CD14-positive monocyte (primary cell): ENCODE results near the gene PTPRN2. TPM values are rescaled to one million over a fixed set of nuclear protein-coding genes. Genes with fewer than 3 reads are reported as not detected.

Experiments
- DNase-seq, 3 donors: peaks; one replicate each; pipeline ENCODE4 v3.0.0-alpha.2; 2011 to 2022
- H2AFZ ChIP-seq: 2 replicates; pipeline ENCODE4 v1.6.0; 2012; ENCODE audit warnings: mild to moderate bottlenecking, low read depth, low read length, inconsistent platforms; ENCODE audit not compliant: insufficient read depth, poor library complexity, severe bottlenecking
- H3K27ac ChIP-seq, 2 donors: 1 replicate in 1 of 2; 2 replicates in 1 of 2; pipeline ENCODE4 v1.5.1; 2012 to 2013; ENCODE audit warnings: low read length in 2 of 2, control low read depth in 1 of 2, inconsistent platforms in 1 of 2, low read depth in 1 of 2, mild to moderate bottlenecking in 1 of 2
- H3K27me3 ChIP-seq, 2 donors: one replicate each; pipeline versions ENCODE4 v1.6.0 to v1.6.1; 2011 to 2013; ENCODE audit warnings: low read length in 2 of 2; ENCODE audit not compliant: control insufficient read depth in 2 of 2, insufficient read depth in 2 of 2
- H3K36me3 ChIP-seq, 2 donors: replicated peaks in 1 of 2; 1 replicate in 1 of 2; 2 replicates in 1 of 2; pipeline versions ENCODE4 v1.5.1 to v1.6.1; 2012 to 2013; ENCODE audit warnings: low read length in 2 of 2, control low read depth in 1 of 2, inconsistent platforms in 1 of 2, mild to moderate bottlenecking in 1 of 2; ENCODE audit not compliant: insufficient read depth in 2 of 2, control insufficient read depth in 1 of 2
- H3K4me1 ChIP-seq, 2 donors: 1 replicate in 1 of 2; 2 replicates in 1 of 2; pipeline versions ENCODE4 v1.5.1 to v1.6.1; 2012 to 2013; ENCODE audit warnings: low read length in 2 of 2, control low read depth in 1 of 2, inconsistent platforms in 1 of 2, mild to moderate bottlenecking in 1 of 2, moderate library complexity in 1 of 2; ENCODE audit not compliant: insufficient read depth in 2 of 2, control insufficient read depth in 1 of 2
- H3K4me2 ChIP-seq: replicated peaks from 2 replicates; pipeline ENCODE3; 2012; ENCODE audit warnings: low read length, moderate library complexity, mild to moderate bottlenecking; ENCODE audit not compliant: poor library complexity, severe bottlenecking; ENCODE audit errors: extremely low read depth
- H3K4me3 ChIP-seq, 3 experiments: fragments of 200-600 bp in 1 of 3; sonication (generic) in 1 of 3; replicated peaks in 1 of 3; 1 replicate in 2 of 3; 2 replicates in 1 of 3; pipeline ENCODE4 v1.5.1; 2011 to 2013; ENCODE audit warnings: low read length in 3 of 3, mild to moderate bottlenecking in 3 of 3, control low read depth in 2 of 3, low read depth in 2 of 3, inconsistent platforms in 1 of 3, moderate library complexity in 1 of 3
- H3K79me2 ChIP-seq: 2 replicates; pipeline ENCODE4 v1.6.0; 2012; ENCODE audit warnings: mild to moderate bottlenecking, control low read depth, inconsistent platforms, low read length, moderate library complexity; ENCODE audit not compliant: insufficient read depth
- H3K9ac ChIP-seq: 2 replicates; pipeline ENCODE4 v1.6.0; 2017; ENCODE audit warnings: low read length, mild to moderate bottlenecking; ENCODE audit not compliant: insufficient read depth, poor library complexity, severe bottlenecking
- H3K9me3 ChIP-seq, 2 donors: replicated peaks in 1 of 2; 1 replicate in 1 of 2; 2 replicates in 1 of 2; pipeline versions ENCODE4 v1.5.1 to v1.6.1; 2012 to 2013; ENCODE audit warnings: low read length in 2 of 2, control low read depth in 1 of 2; ENCODE audit not compliant: control insufficient read depth in 1 of 2, insufficient read depth in 1 of 2
- H4K20me1 ChIP-seq: 2 replicates; pipeline ENCODE4 v1.6.0; 2012; ENCODE audit warnings: mild to moderate bottlenecking, low read length, control low read depth, moderate library complexity; ENCODE audit not compliant: insufficient read depth
- H3K27ac Mint-ChIP-seq, 7 donors: one replicate each; pipeline ENCODE4 v1.8.0; 2020; ENCODE audit warnings: mild to moderate bottlenecking in 7 of 7, mixed read lengths in 7 of 7, moderate library complexity in 6 of 7, inconsistent platforms in 2 of 7
- H3K27me3 Mint-ChIP-seq, 3 donors: one replicate each; pipeline ENCODE4 v1.8.0; 2021 to 2022; ENCODE audit warnings: low read depth in 3 of 3, mild to moderate bottlenecking in 3 of 3, mixed read lengths in 3 of 3, moderate library complexity in 3 of 3, inconsistent platforms in 1 of 3
- H3K36me3 Mint-ChIP-seq, 2 donors: one replicate each; pipeline ENCODE4 v1.8.0; 2020; ENCODE audit warnings: mixed read lengths in 2 of 2, inconsistent platforms in 1 of 2, mild to moderate bottlenecking in 1 of 2
- H3K4me1 Mint-ChIP-seq: one replicate; pipeline ENCODE4 v1.8.0; 2020; ENCODE audit warnings: mild to moderate bottlenecking, mixed read lengths
- H3K4me3 Mint-ChIP-seq, 2 donors: one replicate each; pipeline ENCODE4 v1.8.0; 2020; ENCODE audit warnings: mild to moderate bottlenecking in 2 of 2, mixed read lengths in 2 of 2, moderate library complexity in 1 of 2
- H3K9me3 Mint-ChIP-seq, 7 donors: one replicate each; pipeline ENCODE4 v1.8.0; 2020 to 2022; ENCODE audit warnings: mixed read lengths in 7 of 7, mild to moderate bottlenecking in 6 of 7, moderate library complexity in 6 of 7, inconsistent platforms in 2 of 7
- WGBS: methylation state at CpG from one replicate; pipeline ENCODE4 v1.1.5; 2013; ENCODE audit warnings: missing lambda C conversion rate; ENCODE audit not compliant: insufficient coverage; 5-methylcytosine and 5-hydroxymethylcytosine counted together
- intact Hi-C, 2 donors: fragments of 100-400 bp; cut with micrococcal nuclease; formaldehyde crosslinking; loops; one replicate each; pipeline versions ENCODE4 v1.15.0 to v1.15.1; 2023
- polyA plus RNA-seq, 3 donors: library from polyadenylated mRNA; depleted of rRNA in 1 of 3; unstranded in 2 of 3; stranded (reverse) in 1 of 3; fragments of 300-500 nt in 2 of 3; fragments of >200 nt in 1 of 3; fragmentation: Illumina TruSeq in 2 of 3; gene quantifications; 1 replicate in 2 of 3; 2 replicates in 1 of 3; pipeline ENCODE4 v1.2.3, GENCODE V29; 2012 to 2021
- TF ChIP-seq, protein P1 (sequence below): fragments of 200-600 bp; IDR thresholded peaks from one replicate; pipeline ENCODE4 v1.8.0; 2022; ENCODE audit warnings: antibody characterized with exemption, mild to moderate bottlenecking

Gene PTPRN2
- polyA plus RNA-seq, 3 donors = 0.25 to 1.4 (median 0.97) TPM

DNA sequence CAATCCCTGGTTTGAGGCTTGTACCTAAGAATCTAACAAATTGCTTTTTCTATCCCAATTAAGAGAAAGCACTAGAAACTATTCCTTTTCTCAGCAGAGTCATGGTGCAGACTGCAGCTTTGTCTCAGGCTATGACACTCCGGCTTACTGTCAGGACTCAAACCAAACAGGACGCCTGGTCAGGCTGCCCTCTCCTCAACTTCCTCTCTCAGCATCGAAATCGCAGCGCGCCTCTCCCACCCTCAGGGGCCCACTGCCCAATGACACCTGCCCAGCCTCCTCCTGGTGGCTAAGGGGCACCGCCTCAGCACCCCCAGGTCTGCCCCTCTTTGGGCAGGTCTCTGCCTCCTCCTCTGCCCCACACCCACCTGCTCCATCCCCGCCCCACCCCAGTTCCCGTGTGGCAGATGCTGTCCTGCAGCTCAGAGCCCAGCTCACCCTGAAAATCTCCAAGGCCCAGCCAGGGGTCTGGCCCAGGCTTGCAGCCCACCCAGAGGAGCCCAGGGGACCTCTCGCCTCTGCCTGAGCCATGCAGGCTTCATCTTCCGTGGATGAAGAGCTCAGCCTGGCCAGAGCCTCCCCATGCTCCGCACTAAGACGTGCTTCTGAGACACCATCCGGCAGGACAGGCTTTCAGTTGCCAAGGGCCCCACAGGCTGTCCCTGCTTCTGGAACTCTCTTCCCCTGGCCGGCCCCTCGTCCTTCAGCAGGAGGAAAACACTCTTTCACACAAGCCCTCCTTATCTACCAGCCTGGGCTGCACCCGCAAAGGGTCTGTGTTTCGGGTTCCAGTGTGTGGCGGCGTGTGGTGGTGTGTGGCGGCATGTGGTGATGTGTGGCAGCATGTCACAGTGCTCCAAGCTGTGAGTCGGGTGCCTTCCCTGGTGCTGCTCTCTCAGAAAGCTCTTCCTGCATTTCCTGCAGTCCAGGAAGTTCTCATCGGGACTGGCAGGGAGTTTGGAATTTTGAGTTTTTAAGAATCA, 16.4 kb upstream of the PTPRN2 start:
- intact Hi-C loops = no loop called here
- Histone ChIP-seq H3K9me3 (no peaks in the 10 kb centered on the region), H4K20me1 (no peaks in the 10 kb centered on the region), H3K79me2 (no peaks in the 10 kb centered on the region), H3K36me3 (peaks cover 2 to 23% of the 10 kb centered on the region in 2 donors), H2AFZ (no peak overlapping the region), H3K4me2 (no peak overlapping the region), H3K9ac (no peak overlapping the region), H3K4me3 (no peak overlapping the region), H3K4me1 (no peaks in the 10 kb centered on the region), H3K27me3 (no peaks in the 10 kb centered on the region), H3K27ac (no peak overlapping the region)
- H3K27ac Mint-ChIP-seq = no peak overlapping the region
- WGBS = 69% methylated on average over 17 of the region's 23 CpGs
- peaks cover under 1% of the 10 kb centered on the region for H3K4me1 Mint-ChIP-seq
- H3K36me3 Mint-ChIP-seq = peaks cover 16 to 39% of the 10 kb centered on the region in 2 donors
- no peaks in the 10 kb centered on the region for H3K27me3 Mint-ChIP-seq
- peaks cover 0 to 1% (median 0%) of the 10 kb centered on the region in 7 donors for H3K9me3 Mint-ChIP-seq
- DNase-seq = no peak
- TF ChIP-seq, protein P1, sequence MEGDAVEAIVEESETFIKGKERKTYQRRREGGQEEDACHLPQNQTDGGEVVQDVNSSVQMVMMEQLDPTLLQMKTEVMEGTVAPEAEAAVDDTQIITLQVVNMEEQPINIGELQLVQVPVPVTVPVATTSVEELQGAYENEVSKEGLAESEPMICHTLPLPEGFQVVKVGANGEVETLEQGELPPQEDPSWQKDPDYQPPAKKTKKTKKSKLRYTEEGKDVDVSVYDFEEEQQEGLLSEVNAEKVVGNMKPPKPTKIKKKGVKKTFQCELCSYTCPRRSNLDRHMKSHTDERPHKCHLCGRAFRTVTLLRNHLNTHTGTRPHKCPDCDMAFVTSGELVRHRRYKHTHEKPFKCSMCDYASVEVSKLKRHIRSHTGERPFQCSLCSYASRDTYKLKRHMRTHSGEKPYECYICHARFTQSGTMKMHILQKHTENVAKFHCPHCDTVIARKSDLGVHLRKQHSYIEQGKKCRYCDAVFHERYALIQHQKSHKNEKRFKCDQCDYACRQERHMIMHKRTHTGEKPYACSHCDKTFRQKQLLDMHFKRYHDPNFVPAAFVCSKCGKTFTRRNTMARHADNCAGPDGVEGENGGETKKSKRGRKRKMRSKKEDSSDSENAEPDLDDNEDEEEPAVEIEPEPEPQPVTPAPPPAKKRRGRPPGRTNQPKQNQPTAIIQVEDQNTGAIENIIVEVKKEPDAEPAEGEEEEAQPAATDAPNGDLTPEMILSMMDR = no peak
- H3K4me3 Mint-ChIP-seq = no peak overlapping the region

- Histone ChIP-seq H2AFZ (no peak overlapping the region), H3K79me2 (no peaks in the 10 kb centered on the region), H3K9ac (no peak overlapping the region), H3K36me3 (peaks cover 2 to 18% of the 10 kb centered on the region in 2 donors), H3K27me3 (no peaks in the 10 kb centered on the region), H3K4me1 (no peaks in the 10 kb centered on the region), H3K4me2 (no peak overlapping the region), H3K9me3 (no peaks in the 10 kb centered on the region), H3K4me3 (no peak overlapping the region), H3K27ac (no peak overlapping the region), H4K20me1 (no peaks in the 10 kb centered on the region)
- no peak for DNase-seq
- H3K4me1 Mint-ChIP-seq = no peaks in the 10 kb centered on the region
- intact Hi-C loops = no loop called here
- H3K4me3 Mint-ChIP-seq = no peak overlapping the region
- peaks cover 0 to 1% (median 0%) of the 10 kb centered on the region in 7 donors for H3K9me3 Mint-ChIP-seq
- no peaks in the 10 kb centered on the region for H3K27me3 Mint-ChIP-seq
- 89% methylated on average over 18 of the region's 22 CpGs for WGBS
- TF ChIP-seq, protein P1 = no peak
- no peak overlapping the region for H3K27ac Mint-ChIP-seq
- H3K36me3 Mint-ChIP-seq = peaks cover 15 to 34% of the 10 kb centered on the region in 2 donors
Measured at GRCh38 chr7:158602905-158603772, 15.5 kb upstream of the PTPRN2 start.
